KOPT-K1 (cell line): Measurements from ENCODE around the gene LBHD2.

Experiments
- H3K27ac ChIP-seq: fragments of 200-600 bp; sonication (generic); 2 replicates; pipeline ENCODE4 v1.5.1; 2016; ENCODE audit warnings: antibody characterized with exemption, mild to moderate bottlenecking, low read depth, low read length; ENCODE audit not compliant: poor library complexity, severe bottlenecking
- H3K36me3 ChIP-seq: fragments of 200-600 bp; sonication (generic); 2 replicates; pipeline ENCODE4 v1.5.1; 2017; ENCODE audit warnings: antibody characterized with exemption, mild to moderate bottlenecking, low read length, moderate library complexity; ENCODE audit not compliant: insufficient read depth
- H3K9me3 ChIP-seq: fragments of 200-600 bp; sonication (generic); 2 replicates; pipeline ENCODE4 v1.5.1; 2017; ENCODE audit warnings: antibody characterized with exemption, low read length, mild to moderate bottlenecking; ENCODE audit not compliant: insufficient read depth, poor library complexity, severe bottlenecking

Gene LBHD2

DNA sequence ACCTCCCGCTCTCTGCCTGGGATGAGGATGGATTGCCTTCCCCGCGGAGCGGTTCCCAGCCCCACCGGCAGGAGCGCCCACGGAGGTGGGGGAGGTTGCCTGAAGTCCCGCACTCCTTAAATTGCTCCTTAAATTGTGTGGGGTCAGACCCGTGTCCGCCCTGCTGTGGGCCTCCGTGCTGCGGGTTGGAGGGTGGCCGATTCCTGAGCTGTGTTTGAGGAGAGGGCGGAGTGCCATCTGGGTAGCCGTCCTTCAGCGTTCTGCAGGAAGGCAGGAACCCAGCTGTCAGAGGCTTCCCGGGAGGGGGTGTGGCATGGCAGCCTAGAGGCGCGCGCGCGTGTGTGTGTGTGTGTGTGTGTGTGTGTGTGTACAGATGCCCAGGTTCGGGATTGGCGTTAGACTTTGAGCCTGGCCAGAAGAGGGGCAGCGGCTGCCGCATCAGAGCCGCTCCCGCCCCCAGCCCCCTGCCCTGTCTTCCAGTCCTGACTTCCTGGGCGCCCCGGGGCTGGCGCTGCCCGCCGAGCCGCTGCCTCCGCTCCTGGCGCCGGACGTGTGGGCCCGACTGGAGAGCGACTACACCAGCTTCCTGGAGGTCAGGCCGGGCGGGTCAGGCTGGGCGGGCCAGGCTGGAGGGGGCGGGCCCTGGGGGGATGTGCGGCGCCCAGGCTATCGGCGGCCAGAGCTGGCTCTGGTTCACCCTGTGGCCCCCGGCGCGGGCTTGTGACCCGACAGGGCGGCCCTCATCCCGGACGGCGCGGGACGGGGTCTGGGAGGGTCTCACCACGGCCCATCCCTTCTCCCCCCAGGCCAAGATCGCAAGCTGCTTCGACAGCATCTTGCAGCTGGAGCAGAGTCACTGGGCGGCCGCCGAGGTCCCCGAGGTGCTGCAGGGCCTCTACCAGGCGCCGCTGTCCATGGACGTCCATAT lies 19.7 kb downstream of the LBHD2 start:
- H3K9me3 ChIP-seq: no peaks in the 10 kb centered on the region
- no peaks in the 10 kb centered on the region for H3K36me3 ChIP-seq
- no peak overlapping the region for H3K27ac ChIP-seq

DNA sequence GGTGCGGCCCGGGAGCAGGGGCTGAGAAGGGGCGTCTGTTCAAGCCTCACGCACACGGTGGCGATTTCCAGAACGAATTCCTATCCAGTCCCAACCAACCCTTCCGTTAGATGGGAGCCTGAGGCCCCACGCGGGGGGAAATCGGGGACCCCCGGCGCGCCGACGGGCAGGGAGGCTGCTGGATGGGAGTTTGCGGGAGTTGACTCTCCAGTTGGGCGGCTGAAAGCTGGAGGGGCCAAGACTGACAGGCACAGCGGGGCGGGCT lies 20.3 kb downstream of the LBHD2 start:
- Histone ChIP-seq H3K27ac (no peak overlapping the region), H3K9me3 (no peaks in the 10 kb centered on the region), H3K36me3 (no peaks in the 10 kb centered on the region)

DNA sequence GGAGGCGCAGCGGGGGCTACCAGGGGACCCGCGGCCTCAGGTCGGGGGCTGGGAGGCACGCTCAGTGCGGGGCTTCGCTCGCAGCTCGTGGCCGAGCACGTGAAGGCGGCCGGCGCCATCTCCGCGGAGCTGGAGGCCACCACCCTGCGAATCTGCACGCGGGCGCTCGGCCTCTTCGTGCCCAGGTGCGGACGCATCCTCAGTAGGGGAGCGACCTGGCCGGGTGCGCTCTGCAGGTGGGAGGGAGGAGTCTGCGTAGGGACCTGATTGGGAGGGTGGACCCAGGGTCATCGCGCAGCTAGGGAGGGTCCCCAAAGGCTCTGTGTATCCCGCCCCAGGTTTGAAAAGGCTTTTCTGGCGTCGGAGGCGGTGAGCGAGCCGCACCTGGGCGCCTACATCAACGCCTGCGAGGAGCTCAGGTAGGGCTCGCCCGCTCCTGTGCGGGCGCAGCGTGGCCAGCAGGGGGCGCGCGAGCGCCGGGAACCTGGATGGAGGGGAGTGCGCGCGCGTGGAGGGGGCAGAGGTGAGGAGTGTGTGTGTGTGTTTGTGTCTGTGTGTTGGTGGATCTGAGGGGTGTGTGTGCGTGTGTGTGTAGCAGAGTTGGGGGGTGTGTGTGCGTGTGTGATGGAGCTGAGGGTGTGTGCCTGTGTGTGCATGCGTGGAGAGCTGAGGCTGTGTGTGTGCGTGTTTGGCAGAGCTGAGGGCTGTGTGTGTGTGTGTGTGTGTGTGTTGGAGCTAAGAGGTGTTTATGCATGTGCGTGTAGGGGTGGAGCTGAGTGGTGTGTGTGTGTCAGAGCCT lies 20.8 kb downstream of the LBHD2 start:
- Histone ChIP-seq H3K9me3 (no peaks in the 10 kb centered on the region), H3K36me3 (no peaks in the 10 kb centered on the region), H3K27ac (no peak overlapping the region)

DNA sequence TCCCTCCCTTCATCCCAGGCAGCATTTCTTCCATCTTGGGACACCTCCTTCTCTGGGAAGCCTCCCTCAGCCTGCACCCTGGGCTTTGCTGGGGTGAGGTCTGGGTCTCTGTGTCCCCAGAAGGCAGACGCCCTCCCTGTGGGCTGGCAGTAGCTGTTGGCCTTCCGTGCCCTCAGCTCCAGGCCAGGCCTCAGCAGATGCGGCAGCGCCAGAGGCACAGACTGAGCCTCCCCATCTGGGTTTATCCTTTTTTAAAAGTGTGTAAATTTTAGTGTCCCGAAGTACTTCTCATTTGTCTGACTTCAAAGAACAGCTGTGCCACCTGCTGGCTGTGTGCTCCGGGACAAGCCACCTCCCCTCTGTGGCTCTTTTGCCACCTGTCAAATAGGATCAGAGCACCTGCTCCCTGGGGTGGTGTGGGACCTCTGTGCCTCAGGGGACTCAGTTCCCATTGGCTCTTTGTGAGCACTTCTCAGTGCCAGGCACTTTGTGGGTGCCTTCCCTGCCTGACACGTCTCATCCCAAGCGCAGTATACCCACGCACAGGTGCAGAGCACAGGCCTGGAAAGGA lies 21.7 kb downstream of the LBHD2 start:
- Histone ChIP-seq H3K9me3 (no peaks in the 10 kb centered on the region), H3K27ac (no peak overlapping the region), H3K36me3 (no peaks in the 10 kb centered on the region)

DNA sequence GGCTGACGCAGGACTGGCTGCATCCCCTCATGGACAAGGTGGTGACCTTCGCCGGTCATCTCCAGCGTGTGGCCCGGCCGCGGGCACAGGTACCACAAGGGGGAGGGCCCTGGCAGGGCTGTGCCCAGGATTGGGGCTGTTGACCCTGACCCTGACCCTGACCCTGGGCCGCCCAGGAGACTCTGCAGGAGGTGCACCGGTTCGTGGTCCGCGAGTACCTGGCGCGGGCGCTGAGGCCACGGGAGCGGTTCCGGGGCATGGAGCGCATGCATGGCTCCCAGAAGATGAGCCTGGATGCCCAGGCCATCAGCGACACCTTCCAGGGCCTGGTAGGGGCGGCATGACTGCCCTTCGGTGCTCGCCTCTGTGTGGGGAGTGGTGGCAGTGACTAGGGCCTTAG lies 23.4 kb downstream of the LBHD2 start:
- Histone ChIP-seq H3K27ac (no peak overlapping the region), H3K9me3 (no peaks in the 10 kb centered on the region), H3K36me3 (no peaks in the 10 kb centered on the region)

DNA sequence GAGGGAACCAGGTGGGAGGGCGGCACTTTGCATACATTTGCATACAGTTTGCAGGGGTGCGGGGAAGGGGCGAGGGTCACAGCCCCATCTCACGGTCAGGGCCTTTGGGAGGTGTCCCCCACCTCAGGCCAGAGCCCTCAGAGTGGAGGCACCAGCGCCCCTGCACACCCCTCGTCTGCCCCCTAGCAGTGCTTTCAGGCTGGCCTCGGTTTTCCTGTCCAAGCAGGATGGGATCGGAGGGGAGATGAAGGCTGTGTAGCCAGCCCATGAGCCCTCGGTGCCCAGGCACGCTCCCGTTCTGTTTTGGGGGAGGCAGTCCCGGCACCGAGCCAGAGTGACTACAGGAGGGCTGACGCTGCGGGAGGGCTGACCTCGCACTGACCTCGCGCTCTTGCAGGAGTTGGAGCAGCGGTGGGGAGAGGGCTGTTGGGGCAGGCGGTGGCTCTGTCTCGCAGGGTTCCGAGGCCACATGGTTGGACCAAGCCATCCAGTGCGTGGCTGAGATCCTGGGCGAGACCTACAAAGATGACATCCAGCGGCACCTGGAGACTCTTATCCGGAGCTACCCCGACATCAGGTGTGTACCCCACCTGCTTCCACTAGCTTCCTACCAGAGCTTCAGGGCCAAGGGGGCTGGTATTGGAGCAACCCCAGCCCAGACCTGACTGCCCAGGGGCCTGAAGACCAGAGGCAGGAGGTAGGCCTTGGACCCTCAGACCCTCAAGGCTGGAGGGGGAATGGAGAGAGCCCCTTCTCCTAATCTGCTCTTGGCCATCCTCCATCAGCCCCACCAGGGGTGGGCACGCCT lies 24.1 kb downstream of the LBHD2 start:
- no peaks in the 10 kb centered on the region for H3K9me3 ChIP-seq
- H3K27ac ChIP-seq: no peak overlapping the region
- H3K36me3 ChIP-seq: no peaks in the 10 kb centered on the region

DNA sequence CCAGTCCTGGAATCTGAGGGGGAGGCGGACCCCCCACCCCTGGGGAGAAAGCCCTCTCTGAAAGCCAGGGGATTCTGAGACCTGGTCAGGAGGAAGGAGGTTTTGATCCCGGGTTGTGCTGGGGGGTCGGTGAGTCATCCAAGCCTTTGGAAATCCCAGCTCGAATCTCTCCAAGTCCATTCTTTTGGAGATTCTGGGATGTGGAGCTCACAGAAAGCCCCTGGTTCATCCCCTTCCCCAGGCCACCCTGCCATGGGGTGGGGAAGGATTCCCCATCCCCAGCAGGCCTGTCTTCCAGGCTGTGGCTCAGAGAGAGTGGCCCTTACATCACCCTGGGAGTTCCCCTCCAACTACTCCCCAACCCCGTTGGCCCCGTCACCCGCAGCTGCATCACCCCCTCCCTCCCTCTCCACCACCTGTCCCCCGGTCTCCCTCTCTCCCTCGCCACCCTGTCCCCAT lies 24.8 kb downstream of the LBHD2 start:
- H3K36me3 ChIP-seq: no peaks in the 10 kb centered on the region
- H3K27ac ChIP-seq: no peak overlapping the region
- H3K9me3 ChIP-seq: no peaks in the 10 kb centered on the region

DNA sequence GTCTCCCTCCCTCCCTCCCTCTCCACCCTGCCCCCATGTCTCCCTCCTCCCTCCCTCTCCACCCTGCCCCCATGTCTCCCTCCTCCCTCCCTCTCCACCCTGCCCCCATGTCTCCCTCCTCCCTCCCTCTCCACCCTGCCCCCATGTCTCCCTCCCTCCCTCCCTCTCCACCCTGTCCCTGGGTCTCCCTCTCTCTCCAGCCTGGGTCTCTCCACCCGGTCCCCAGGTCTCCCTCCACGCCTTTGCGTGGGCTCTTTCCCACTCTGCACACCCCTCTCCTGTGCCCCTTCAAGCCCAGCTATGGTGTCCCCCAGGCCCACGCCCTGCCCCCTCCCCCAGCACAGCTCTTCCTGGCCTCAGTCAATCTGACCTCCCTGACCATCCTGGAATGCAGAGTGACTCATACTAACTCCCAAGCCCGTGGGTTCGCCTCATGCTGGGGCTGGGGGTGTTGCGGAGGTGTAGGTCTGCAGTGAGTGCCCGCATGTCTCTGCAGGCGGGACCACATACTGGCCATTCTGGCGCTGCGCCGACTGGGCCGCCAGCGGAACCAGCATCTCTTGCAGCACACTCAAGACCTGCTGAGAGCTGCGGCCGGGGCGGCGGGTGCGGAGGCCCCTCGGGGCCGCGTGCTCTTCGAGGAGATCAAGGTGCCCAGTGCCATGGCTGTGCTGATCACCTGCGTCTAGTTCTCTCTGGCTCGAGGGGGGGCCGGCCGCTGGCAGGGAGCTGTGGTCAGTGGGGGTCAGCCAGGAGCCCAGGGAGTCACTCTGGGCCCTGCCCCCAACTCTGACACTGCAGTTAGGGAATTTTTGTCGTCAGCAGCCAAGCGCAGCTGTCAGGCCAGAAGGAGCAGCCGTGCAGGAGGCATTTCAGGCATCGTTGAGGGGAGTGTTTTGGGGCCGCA lies 25.8 kb downstream of the LBHD2 start:
- no peaks in the 10 kb centered on the region for H3K9me3 ChIP-seq
- H3K36me3 ChIP-seq: no peaks in the 10 kb centered on the region
- no peak overlapping the region for H3K27ac ChIP-seq

DNA sequence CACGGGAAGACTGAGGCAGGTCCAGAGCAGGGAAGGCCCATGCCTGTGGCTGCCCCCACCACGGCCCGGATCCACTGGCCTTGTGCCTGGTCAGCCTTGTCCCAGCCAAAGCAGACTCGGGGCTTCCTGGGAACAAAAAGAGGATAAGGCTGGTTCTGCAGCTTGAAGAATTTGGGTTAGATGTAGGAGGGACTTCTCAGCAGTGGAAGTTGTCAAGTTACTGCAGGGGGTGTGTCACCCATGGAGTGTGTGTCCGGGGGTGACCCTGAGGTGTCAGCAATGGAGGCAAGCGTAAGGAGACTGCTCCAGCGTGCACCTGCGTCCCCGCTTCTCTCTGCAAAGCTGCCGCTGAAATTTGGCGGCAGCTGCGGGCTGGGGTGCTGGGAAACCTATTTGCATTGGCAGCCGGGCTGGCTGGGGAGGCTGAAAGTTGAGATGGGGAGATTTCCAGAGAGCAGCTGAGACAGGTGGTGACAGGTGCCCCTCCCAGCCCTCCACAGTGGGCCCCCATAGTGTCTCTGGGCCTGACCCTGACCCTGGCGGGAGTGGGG lies 26.7 kb downstream of the LBHD2 start:
- H3K9me3 ChIP-seq: no peaks in the 10 kb centered on the region
- no peaks in the 10 kb centered on the region for H3K36me3 ChIP-seq
- no peak overlapping the region for H3K27ac ChIP-seq

DNA sequence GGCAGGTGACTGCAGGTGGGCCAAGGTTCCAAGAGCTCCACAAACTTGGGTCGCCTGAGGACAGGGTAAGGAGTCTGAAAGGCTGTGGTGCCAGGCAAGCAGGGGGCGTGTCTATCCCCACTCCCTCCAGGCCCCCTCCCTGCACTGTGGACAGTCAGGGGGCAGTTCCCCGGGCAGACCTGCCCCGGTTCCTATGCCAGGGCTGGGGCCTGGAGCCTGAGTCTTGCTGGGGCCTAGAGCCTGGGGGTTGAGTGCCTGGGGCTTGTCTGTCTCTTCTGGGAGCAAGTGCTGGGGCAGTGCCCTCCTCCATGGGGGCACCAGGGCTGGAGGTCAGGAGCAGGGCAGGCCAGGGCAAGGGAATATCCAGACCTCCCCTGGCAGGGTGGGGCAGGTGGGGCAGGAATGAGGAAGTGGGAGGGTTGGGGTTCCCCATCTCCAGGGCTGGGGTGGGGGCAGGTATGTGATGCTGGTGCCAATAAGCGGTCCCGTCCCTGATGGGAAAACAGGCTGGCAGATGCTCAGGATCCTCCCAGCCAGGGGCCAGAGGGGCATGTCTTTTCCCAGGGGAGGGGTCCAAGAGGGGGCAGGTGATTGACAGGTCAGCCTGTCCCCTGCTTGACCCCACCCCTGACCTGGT lies 27.3 kb downstream of the LBHD2 start:
- Histone ChIP-seq H3K9me3 (no peaks in the 10 kb centered on the region), H3K27ac (no peak overlapping the region)

DNA sequence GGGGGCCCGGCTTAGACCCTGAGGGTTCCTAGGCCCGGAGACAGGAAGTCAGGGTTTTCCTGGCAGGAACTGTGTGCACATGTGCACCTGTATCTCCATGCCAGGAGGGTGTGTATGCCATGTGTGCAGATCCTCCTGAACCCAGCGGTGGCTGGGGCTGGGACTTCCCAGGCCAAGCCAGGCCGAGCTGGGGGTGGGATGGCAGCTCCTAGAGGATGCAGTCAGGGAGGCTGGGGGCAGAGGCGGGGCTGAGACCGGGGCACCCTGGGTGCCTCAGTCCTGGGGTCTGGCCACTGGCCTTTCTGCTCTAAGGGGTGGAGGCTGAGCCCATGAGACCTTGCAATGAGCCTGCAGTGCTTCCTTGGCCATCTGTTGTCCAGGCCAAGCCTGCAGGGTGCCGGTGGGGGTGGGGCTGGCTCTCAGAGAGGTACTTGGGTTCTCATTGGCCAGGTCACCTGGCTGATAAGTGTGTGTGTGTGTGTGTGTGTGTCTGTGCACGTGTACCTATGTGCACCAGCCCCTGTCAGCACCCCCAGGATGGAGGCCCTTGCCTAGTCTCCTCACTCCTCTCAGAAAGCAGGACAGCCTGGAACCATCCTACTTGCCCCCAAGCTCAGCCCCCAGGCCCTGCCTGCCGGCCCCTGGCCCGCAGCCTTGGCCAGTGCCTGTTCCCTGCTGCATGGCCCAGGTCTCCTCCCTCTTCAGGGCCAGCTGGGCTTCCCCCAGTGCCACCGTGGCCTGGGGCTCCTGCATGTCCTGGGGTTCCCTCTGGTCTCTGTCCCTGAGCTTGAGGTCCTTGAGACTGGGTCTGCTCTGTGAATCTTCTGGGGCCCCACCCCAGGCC lies 28.6 kb downstream of the LBHD2 start:
- H3K9me3 ChIP-seq: no peaks in the 10 kb centered on the region
- H3K27ac ChIP-seq: no peak overlapping the region
- H3K36me3 ChIP-seq: no peaks in the 10 kb centered on the region

More for the DNA sequence above, 27.3 kb downstream of the LBHD2 start:
- no peaks in the 10 kb centered on the region for H3K36me3 ChIP-seq

DNA sequence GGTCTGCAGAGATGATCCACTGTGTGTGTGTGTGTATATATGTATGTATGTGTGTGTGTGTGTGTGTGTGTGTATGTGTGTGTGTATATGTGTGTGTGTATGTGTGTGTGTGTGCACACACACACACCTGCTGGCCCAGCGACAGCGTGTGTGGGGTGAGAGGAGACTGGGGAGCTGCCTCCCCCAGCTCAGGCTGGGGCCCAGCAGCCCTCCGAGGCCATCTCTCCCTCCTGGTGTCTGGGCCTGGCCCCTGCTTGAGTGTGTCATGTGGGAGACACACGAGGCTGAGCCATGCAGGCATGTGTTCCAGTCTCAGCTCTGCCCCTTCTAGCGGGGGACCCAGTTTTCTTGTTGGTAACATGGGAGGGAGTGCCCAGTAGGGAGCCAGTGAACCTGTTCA lies 29.3 kb downstream of the LBHD2 start:
- no peaks in the 10 kb centered on the region for H3K36me3 ChIP-seq
- no peaks in the 10 kb centered on the region for H3K9me3 ChIP-seq
- H3K27ac ChIP-seq: no peak overlapping the region

DNA sequence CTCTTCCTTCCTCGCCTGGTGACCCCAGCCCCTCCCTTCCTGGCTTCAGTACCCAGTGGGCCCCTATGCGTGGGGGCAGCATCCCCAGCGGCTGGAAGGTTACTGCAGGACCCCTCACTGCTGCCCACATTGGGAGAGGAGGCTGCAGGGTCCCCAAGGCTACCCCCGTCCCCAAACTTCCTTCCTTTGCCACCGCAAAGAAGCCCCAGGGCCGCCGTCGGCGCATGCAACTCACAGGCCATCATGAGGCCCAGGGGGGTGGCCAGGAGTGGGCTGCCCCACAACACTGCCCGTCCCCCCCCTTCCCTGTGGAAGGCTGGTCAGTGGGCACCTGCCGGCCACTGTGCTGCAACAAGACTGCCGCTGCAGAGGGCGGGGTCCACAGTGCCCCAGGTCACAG lies 29.8 kb downstream of the LBHD2 start:
- H3K9me3 ChIP-seq: no peaks in the 10 kb centered on the region
- no peak overlapping the region for H3K27ac ChIP-seq
- H3K36me3 ChIP-seq: no peaks in the 10 kb centered on the region
